DND-41 (cell line): ENCODE measurements around the gene PEX7.
"Not testable (repeated sequence)": the region's sequence is repeated elsewhere in the genome, so short reads cannot be mapped to it uniquely, and the experiment has no call there.

ENCODE experiments used
- ATAC-seq: fragments of 200-7000 bp; cut with Tn5 transposase; 3 replicates; pipeline ENCODE4 v1.9.1; 2021; ENCODE audit warnings: low read depth; ENCODE audit not compliant: insufficient read depth
- DNase-seq: peaks from one replicate; pipeline ENCODE4 v3.0.0-alpha.2; 2020
- H2AFZ ChIP-seq: 2 replicates; pipeline ENCODE4 v1.6.0; 2012; ENCODE audit warnings: low read depth, low read length
- H3K27ac ChIP-seq: 2 replicates; pipeline ENCODE4 v1.5.1; 2012; ENCODE audit warnings: low read length, inconsistent platforms
- H3K27me3 ChIP-seq: fragments of 200-600 bp; sonication (generic); 2 replicates; pipeline ENCODE4 v1.6.0; 2012; ENCODE audit warnings: low read length, mild to moderate bottlenecking, inconsistent platforms; ENCODE audit not compliant: insufficient read depth, poor library complexity
- H3K36me3 ChIP-seq: 2 replicates; pipeline ENCODE4 v1.5.1; 2012; ENCODE audit warnings: low read length, inconsistent platforms; ENCODE audit not compliant: insufficient read depth
- H3K4me1 ChIP-seq: 2 replicates; pipeline ENCODE4 v1.5.1; 2012; ENCODE audit warnings: mild to moderate bottlenecking, low read length; ENCODE audit not compliant: insufficient read depth
- H3K4me2 ChIP-seq: 2 replicates; pipeline ENCODE4 v1.6.0; 2012; ENCODE audit warnings: mild to moderate bottlenecking, moderate library complexity, low read length, inconsistent platforms; ENCODE audit not compliant: insufficient read depth
- H3K4me3 ChIP-seq, 2 experiments: fragments of 200-600 bp in 1 of 2; shearing (Covaris generic) in 1 of 2; 2 replicates each; pipeline ENCODE4 v1.5.1; 2012 to 2016; ENCODE audit warnings: inconsistent platforms in 2 of 2, low read length in 2 of 2, mild to moderate bottlenecking in 2 of 2, low read depth in 1 of 2, moderate library complexity in 1 of 2
- H3K79me2 ChIP-seq: 2 replicates; pipeline ENCODE4 v1.6.0; 2012; ENCODE audit warnings: low read length, inconsistent platforms; ENCODE audit not compliant: insufficient read depth
- H3K9ac ChIP-seq: 2 replicates; pipeline ENCODE4 v1.6.0; 2012; ENCODE audit warnings: low read depth, mild to moderate bottlenecking, inconsistent platforms, low read length, moderate library complexity
- H3K9me3 ChIP-seq: 2 replicates; pipeline ENCODE4 v1.5.1; 2012; ENCODE audit warnings: low read length, moderate library complexity, mild to moderate bottlenecking, inconsistent platforms; ENCODE audit not compliant: insufficient read depth, severe bottlenecking
- H4K20me1 ChIP-seq: 2 replicates; pipeline ENCODE4 v1.6.0; 2012; ENCODE audit warnings: low read length; ENCODE audit not compliant: insufficient read depth
- CTCF ChIP-seq: IDR thresholded peaks from 2 replicates; pipeline ENCODE4 v1.5.1; 2012; ENCODE audit warnings: borderline replicate concordance, low read length, moderate library complexity, mild to moderate bottlenecking; ENCODE audit not compliant: poor library complexity, severe bottlenecking; ENCODE audit errors: extremely low read depth
- EZH2 ChIP-seq: IDR thresholded peaks from 3 replicates; pipeline ENCODE4 v1.6.1; 2012; ENCODE audit warnings: borderline replicate concordance, low read depth, mild to moderate bottlenecking, moderate library complexity, low read length, inconsistent platforms; ENCODE audit not compliant: severe bottlenecking

The PEX7 gene

GRCh38 chr6:136831873-136832562 lies 9.6 kb downstream of the PEX7 start:
- Histone ChIP-seq H3K27me3 (no peaks in the 10 kb centered on the region), H4K20me1 (no peaks in the 10 kb centered on the region), H3K79me2 (no peaks in the 10 kb centered on the region), H3K27ac (no peak overlapping the region), H3K4me2 (no peak overlapping the region), H3K4me1 (no peaks in the 10 kb centered on the region), H2AFZ (no peak overlapping the region), H3K9ac (no peak overlapping the region), H3K9me3 (peaks cover 18% of the 10 kb centered on the region), H3K4me3 (no peak overlapping the region), H3K36me3 (peaks cover 53% of the 10 kb centered on the region)
- DNase-seq (no peak), ATAC-seq (no peak)
- no peak for TF ChIP-seq EZH2
- no peak for TF ChIP-seq CTCF

DNA sequence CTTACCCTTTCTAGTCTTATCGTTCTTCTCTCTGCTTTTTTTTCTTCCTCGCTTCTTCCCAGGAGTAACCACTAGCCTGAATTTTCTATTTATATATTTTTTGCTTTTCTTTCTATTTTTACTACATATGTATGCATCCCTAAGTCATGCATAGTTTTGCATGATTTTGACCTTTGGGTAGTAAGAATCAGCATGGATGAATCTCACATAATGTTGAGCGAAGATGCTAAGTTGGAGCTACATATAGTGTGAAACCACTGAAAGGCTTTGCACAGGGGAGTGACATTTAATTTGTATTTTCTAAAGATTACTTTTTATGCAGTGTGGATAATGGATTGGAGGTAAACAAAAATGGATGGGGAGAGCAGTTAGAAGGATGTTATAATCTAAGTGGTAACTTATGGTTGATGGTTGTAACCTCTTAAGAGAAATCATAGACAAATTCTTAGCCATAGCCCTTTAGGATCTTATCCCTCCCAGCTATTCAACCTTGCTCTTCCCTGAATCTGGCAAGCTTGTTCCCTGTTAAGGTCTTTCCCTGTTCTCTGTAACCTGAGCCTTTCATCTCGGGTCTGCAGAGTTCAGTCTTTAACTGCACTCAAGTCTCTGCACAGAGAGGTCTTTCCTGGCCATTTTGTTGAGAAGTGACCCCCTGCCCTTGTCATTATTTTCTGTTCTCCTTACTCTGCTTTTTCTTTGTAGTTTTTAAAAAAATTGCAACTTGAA lies 18.0 kb downstream of the PEX7 start:
- H3K9me3 ChIP-seq = no peaks in the 10 kb centered on the region
- no peak for ATAC-seq
- H3K4me2 ChIP-seq = no peak overlapping the region
- H4K20me1 ChIP-seq = no peaks in the 10 kb centered on the region
- H3K4me3 ChIP-seq = no peak overlapping the region
- no peak overlapping the region for H3K27ac ChIP-seq
- DNase-seq = no peak
- H3K79me2 ChIP-seq = no peaks in the 10 kb centered on the region
- TF ChIP-seq EZH2 = no peak
- H3K9ac ChIP-seq = no peak overlapping the region
- H3K4me1 ChIP-seq = no peaks in the 10 kb centered on the region
- H3K36me3 ChIP-seq = no peaks in the 10 kb centered on the region
- H3K27me3 ChIP-seq = no peaks in the 10 kb centered on the region
- no peak overlapping the region for H2AFZ ChIP-seq

GRCh38 chr6:136843210-136843609 lies 20.8 kb downstream of the PEX7 start:
- Histone ChIP-seq H3K9me3 (no peaks in the 10 kb centered on the region), H3K4me1 (no peaks in the 10 kb centered on the region), H3K4me3 (no peak overlapping the region), H3K27ac (no peak overlapping the region), H4K20me1 (no peaks in the 10 kb centered on the region), H3K36me3 (no peaks in the 10 kb centered on the region), H2AFZ (no peak overlapping the region), H3K79me2 (no peaks in the 10 kb centered on the region), H3K4me2 (no peak overlapping the region), H3K9ac (no peak overlapping the region), H3K27me3 (no peaks in the 10 kb centered on the region)
- TF ChIP-seq CTCF (no peak), EZH2 (no peak)
- DNase-seq (no peak), ATAC-seq (no peak)

GRCh38 chr6:136846046-136846445 lies 23.7 kb downstream of the PEX7 start:
- H3K4me3 ChIP-seq = no peak overlapping the region
- ATAC-seq (peak; percentile 69; the same call in 2 of the 3 replicates), DNase-seq (peak; percentile 40)
- no peaks in the 10 kb centered on the region; the same call in 1 of the 2 replicates for H3K36me3 ChIP-seq
- TF ChIP-seq CTCF = peak; percentile 77
- no peak for TF ChIP-seq EZH2
- H3K4me1 ChIP-seq = no peaks in the 10 kb centered on the region
- H3K79me2 ChIP-seq = no peaks in the 10 kb centered on the region
- no peak overlapping the region for H3K9ac ChIP-seq
- H3K4me2 ChIP-seq = no peak overlapping the region
- no peak overlapping the region for H2AFZ ChIP-seq
- H3K27me3 ChIP-seq = no peaks in the 10 kb centered on the region
- no peaks in the 10 kb centered on the region for H3K9me3 ChIP-seq
- H3K27ac ChIP-seq = no peak overlapping the region
- no peaks in the 10 kb centered on the region for H4K20me1 ChIP-seq

GRCh38 chr6:136846477-136846876 lies 24.1 kb downstream of the PEX7 start:
- DNase-seq, ATAC-seq, H3K9me3 ChIP-seq, H3K4me3 ChIP-seq, H3K4me1 ChIP-seq, H3K36me3 ChIP-seq, H3K27me3 ChIP-seq, H2AFZ ChIP-seq, H3K27ac ChIP-seq, H3K4me2 ChIP-seq, H4K20me1 ChIP-seq, H3K9ac ChIP-seq, H3K79me2 ChIP-seq: not testable (repeated sequence)

DNA sequence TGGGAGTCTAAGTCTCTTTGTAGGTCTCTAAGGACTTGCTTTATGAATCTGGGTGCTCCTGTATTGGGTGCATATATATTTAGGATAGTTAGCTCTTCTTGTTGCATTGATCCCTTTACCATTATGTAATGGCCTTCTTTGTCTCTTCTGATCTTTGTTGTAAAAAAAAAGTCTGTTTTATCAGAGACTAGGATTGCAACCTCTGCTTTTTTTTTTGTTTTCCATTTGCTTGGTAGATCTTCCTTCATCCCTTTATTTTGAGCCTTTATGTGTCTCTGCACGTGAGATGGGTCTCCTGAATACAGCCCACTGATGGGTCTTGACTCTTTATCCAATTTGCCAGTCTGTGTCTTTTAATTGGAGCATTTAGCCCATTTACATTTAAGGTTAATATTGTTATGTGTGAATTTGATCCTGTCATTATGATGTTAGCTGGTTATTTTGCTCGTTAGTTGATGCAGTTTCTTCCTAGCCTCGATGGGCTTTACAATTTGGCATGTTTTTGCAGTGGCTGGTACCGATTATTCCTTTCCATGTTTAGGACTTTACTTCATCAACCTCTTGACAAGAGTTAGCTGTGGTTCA lies 27.7 kb downstream of the PEX7 start:
- not testable (repeated sequence) for H4K20me1 ChIP-seq, H3K4me1 ChIP-seq, H3K27ac ChIP-seq, H3K27me3 ChIP-seq, H3K9me3 ChIP-seq, H3K36me3 ChIP-seq, H3K4me3 ChIP-seq, DNase-seq, H3K79me2 ChIP-seq, ATAC-seq, H3K4me2 ChIP-seq, H3K9ac ChIP-seq, H2AFZ ChIP-seq
